Loucy (cell line): ENCODE results near the gene KDM5A.

ENCODE experiments used
- EZH2phosphoT487 ChIP-seq: fragments of 200-600 bp; IDR thresholded peaks from 2 replicates; pipeline ENCODE4 v1.6.1; 2018; ENCODE audit warnings: antibody characterized with exemption, mild to moderate bottlenecking, moderate library complexity, borderline replicate concordance
- TF ChIP-seq, protein P1 (sequence below): fragments of 200-600 bp; sonication (generic); conservative IDR thresholded peaks from 2 replicates; pipeline ENCODE4 v1.5.1; 2014; ENCODE audit warnings: mild to moderate bottlenecking, antibody characterized with exemption, low read length

- TF ChIP-seq, protein P1, sequence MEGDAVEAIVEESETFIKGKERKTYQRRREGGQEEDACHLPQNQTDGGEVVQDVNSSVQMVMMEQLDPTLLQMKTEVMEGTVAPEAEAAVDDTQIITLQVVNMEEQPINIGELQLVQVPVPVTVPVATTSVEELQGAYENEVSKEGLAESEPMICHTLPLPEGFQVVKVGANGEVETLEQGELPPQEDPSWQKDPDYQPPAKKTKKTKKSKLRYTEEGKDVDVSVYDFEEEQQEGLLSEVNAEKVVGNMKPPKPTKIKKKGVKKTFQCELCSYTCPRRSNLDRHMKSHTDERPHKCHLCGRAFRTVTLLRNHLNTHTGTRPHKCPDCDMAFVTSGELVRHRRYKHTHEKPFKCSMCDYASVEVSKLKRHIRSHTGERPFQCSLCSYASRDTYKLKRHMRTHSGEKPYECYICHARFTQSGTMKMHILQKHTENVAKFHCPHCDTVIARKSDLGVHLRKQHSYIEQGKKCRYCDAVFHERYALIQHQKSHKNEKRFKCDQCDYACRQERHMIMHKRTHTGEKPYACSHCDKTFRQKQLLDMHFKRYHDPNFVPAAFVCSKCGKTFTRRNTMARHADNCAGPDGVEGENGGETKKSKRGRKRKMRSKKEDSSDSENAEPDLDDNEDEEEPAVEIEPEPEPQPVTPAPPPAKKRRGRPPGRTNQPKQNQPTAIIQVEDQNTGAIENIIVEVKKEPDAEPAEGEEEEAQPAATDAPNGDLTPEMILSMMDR, result no peak
- no peak for TF ChIP-seq EZH2phosphoT487
Observed at GRCh38 chr12:247271-247670, 141.8 kb downstream of the KDM5A start.
